Lower leg skin (tissue), 3 donors: ENCODE measurements around the gene FUT8.

Source experiments
- CTCF ChIP-seq, 3 donors: fragments of 450-650 bp; IDR thresholded peaks; one replicate each; pipeline ENCODE4 v1.5.1; 2016; ENCODE audit warnings: antibody characterized with exemption in 3 of 3, mild to moderate bottlenecking in 3 of 3, moderate library complexity in 2 of 3
- POLR2A ChIP-seq, 2 donors: fragments of 450-650 bp; IDR thresholded peaks; one replicate each; pipeline ENCODE4 v1.6.1; 2016 to 2017; ENCODE audit warnings: antibody characterized with exemption in 2 of 2, mild to moderate bottlenecking in 1 of 2, moderate library complexity in 1 of 2

- TF ChIP-seq CTCF (IDR thresholded peaks at IDR 0.05), result no peak
- TF ChIP-seq POLR2A (IDR thresholded peaks at IDR 0.05), result no peak
These were observed 2.5 kb downstream of the FUT8 start for GRCh38 chr14:65414961-65415589.
